ENCODE data around the gene CYB561A3. TPM values are rescaled to one million over a fixed set of nuclear protein-coding genes. Genes with fewer than 3 reads are reported as not detected.

Gene CYB561A3
- total RNA-seq, 1 donor from 2014 or later: 58.4 TPM

GRCh38 chr11:61315260-61315659 lies 46.4 kb downstream of the CYB561A3 start:
- DNase-seq: no peak

- DNase-seq: no peak
Observed at GRCh38 chr11:61310749-61311148, 50.9 kb downstream of the CYB561A3 start.

GRCh38 chr11:61309739-61310138 lies 51.9 kb downstream of the CYB561A3 start:
- DNase-seq: no peak

GRCh38 chr11:61309141-61309540 lies 52.5 kb downstream of the CYB561A3 start:
- DNase-seq: no peak

- no peak for DNase-seq
Observed at GRCh38 chr11:61307354-61307753, 54.3 kb downstream of the CYB561A3 start.

- no peak for DNase-seq
Observed at GRCh38 chr11:61306221-61306620, 55.5 kb downstream of the CYB561A3 start.

- no peak for DNase-seq
Observed at GRCh38 chr11:61305417-61305816, 56.3 kb downstream of the CYB561A3 start.

GRCh38 chr11:61303725-61304124 lies 58.0 kb downstream of the CYB561A3 start:
- no peak for DNase-seq

GRCh38 chr11:61302550-61302949 lies 59.1 kb downstream of the CYB561A3 start:
- no peak for DNase-seq

Other genes with a start within 250 kb of the CYB561A3 start
- gene VPS37C, start 200.5 kb downstream of the CYB561A3 start, total RNA-seq: 9.7 and 14.1 TPM in 2 replicates
- not detected in 2 replicates for gene PGA3, start 158.4 kb downstream of the CYB561A3 start, total RNA-seq
- gene PGA4, start 139.5 kb downstream of the CYB561A3 start, total RNA-seq: not detected in 2 replicates
- not detected in 2 replicates for gene PGA5, start 120.7 kb downstream of the CYB561A3 start, total RNA-seq
- gene VWCE, start 66.6 kb downstream of the CYB561A3 start, total RNA-seq: 6.8 and 8.8 TPM in 2 replicates
- gene DDB1, start 28.8 kb downstream of the CYB561A3 start, total RNA-seq: 328 and 389 TPM in 2 replicates
- gene TKFC, start 28.7 kb downstream of the CYB561A3 start, total RNA-seq: 27.2 and 33.9 TPM in 2 replicates
- gene TMEM138, start 492 bp upstream of the CYB561A3 start, total RNA-seq: 12.6 and 12.8 TPM in 2 replicates
- gene TMEM216, start 30.7 kb upstream of the CYB561A3 start, total RNA-seq: 8.8 and 14.0 TPM in 2 replicates
- 16.7 and 22.2 TPM in 2 replicates for gene CPSF7, start 68.1 kb upstream of the CYB561A3 start, total RNA-seq
- 23.2 and 57.0 TPM in 2 replicates for gene SDHAF2, start 68.2 kb upstream of the CYB561A3 start, total RNA-seq
- gene LRRC10B, start 146.9 kb upstream of the CYB561A3 start, total RNA-seq: not detected in 2 replicates
- gene SYT7, start 219.2 kb upstream of the CYB561A3 start, total RNA-seq: 0.51 and 3.0 TPM in 2 replicates